22Rv1 (cell line): ENCODE measurements around the gene CDKAL1.

Experiments used
- CTCF ChIP-seq: fragments of 450-650 bp; IDR thresholded peaks from 2 replicates; pipeline ENCODE4 v1.5.1; 2017; ENCODE audit warnings: mild to moderate bottlenecking
- ZFX ChIP-seq: fragments of 450-650 bp; IDR thresholded peaks from 2 replicates; pipeline ENCODE4 v1.6.1; 2017; ENCODE audit warnings: antibody characterized with exemption, borderline replicate concordance

- no peak for TF ChIP-seq CTCF
- no peak for TF ChIP-seq ZFX
Measured at GRCh38 chr6:21033575-21034026, 499.3 kb downstream of the CDKAL1 start.
